GM18951 (cell line): ENCODE measurements around the gene MMADHC.

Experiments
- POLR2A ChIP-seq: IDR thresholded peaks from 4 replicates; pipeline ENCODE4 v1.6.1; 2011; ENCODE audit warnings: mild to moderate bottlenecking; ENCODE audit not compliant: insufficient read length, insufficient read depth; ENCODE audit errors: extremely low read depth
- in situ Hi-C: fragments of 300-500 bp; cut with MboI; formaldehyde crosslinking; loops from one replicate; pipeline ENCODE4 v1.12.0; 2022; ENCODE audit warnings: low sequenced_read_pairs, mixed read lengths, inconsistent platforms; ENCODE audit not compliant: unreplicated experiment

Gene MMADHC

DNA sequence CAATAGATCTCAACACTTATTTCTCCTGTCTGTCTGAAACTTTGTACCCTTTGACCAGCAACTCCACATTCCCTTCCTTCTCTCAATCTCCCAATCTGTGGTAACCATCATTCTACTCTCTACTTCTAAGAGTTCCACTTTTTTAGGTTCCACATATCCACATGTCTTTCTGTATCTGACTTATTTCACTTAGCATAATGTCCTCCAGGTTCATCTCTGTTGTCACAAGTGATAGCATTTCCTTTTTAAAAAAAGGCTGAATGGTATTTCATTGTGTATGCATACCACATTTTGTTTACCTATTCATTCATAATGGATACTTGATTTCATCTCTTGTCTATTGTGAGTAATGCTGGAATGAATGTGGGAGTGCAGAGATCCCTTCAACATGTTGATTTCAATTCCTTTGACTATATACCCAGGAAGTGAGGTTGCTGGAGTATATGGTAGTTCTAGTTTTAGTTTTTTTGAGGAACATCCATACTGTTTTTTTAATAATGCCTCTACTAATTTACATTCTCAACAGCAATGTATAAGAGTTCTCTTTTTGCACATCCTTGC is 18.8 kb upstream of the MMADHC start:
- no peak for TF ChIP-seq POLR2A
- in situ Hi-C loops: no loop called here

DNA sequence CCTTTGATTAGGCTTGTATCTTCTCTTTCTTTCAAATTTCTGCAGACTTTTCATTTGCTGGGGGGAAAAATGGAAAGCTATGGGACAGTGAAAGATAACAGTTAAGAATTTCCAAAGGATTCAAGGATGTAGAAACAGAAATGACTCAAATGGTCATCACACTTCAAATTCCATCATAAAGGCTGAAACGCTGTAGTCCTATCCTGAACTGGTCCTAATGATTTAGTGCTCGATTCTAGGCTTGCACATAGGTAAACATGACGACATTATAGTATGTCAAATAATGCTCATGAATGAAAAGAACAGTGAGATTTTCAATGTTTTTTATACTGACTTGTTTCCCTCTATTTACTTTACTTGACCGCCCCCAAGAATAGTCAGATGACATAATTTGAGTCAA is 15.7 kb upstream of the MMADHC start:
- in situ Hi-C loops: no loop called here
- no peak for TF ChIP-seq POLR2A

DNA sequence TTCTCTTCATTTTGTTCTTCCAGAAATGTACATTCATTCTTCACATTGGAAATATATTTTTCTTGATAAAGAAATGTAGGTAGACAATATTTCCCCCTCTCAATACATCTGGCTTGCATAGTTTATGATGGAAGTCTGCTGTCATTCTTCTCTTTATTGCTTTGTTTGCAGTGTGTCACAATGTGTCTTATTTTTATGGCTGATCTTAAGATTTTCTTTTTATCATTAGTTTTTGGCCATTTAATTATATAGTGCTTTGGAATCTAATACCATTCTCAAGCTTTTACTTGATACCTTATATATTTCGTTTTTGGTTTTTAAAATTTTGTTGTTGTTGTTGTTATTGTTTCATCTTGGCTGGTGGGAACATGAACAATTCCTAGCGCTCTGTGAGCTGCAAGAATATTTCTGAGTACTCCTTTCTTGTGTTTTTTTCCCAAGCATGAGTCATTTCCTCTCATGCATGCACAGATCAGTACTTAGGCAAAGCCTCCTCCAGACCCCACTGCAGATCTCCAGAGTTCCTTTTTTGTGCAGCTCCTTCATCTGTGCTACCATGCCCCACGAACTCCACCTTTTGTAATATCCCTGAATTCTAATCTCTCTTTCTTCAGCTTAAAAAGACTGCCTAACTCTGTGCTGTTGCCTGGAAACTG is 13.7 kb upstream of the MMADHC start:
- in situ Hi-C loops: no loop called here
- TF ChIP-seq POLR2A: no peak

DNA sequence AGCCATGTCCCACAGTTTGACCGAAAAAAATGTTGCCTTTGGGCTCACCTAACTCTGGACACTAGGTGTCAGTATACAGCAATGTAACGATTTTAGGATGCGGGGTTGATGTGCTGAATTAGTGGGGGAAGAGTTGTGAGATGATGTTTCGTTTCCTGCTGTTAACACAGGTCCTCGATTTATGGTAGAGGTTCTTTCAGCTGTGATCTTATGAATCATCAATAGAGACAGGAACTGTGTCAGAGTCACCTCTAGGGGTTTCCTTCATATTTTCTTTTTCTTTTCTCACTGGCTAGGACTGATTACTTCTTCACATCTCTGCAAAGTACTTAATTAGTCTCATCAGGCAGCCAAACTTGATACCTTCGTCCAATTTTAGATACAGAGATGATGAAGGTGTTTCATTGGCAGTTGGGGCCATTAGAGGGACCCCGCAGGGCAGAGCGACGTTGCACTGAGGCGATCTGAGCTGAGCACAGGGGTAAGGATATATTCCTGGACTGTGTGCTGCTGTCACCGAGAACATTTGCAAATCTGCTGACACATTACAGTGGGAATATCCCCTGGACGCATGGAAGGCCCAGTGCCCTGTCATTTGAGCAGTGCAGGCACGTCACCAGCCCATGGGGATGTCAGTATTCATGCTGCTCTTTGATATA is 10.2 kb upstream of the MMADHC start:
- no peak for TF ChIP-seq POLR2A

DNA sequence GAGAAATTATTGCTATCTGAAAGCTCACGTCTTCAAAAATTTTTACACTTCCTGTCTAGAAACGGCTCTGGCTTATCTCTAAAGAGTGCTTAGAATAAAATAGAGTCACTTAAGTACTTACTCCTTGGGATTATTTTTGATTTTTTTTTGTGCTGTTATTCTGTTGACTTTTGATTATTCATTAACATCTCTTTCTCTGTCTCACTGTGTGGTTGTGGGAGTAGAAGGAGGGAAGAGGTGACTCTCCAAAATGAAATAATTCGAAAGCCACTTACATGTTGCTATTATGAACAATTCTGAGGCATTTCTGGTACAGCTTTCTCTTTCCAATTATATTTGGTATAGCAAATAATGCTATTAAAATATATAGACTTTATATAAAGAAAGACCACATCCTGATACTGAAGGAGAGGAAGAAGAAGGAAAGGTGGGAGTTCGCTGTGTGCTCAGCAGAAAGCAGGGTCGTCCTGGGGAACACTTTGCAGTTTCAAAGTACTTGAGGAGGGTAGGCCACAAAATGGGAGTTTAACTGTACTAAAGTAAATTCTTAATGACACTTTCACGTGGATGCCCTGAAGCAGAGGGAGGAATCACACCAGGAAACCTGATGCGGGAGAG is 9.6 kb upstream of the MMADHC start:
- no peak for TF ChIP-seq POLR2A
- in situ Hi-C loops: loop anchor here (10.0 kb wide), 1 partner anchor 1648 kb away; no protein-coding TSS in a partner anchor

More for the DNA sequence above, 10.2 kb upstream of the MMADHC start:
- in situ Hi-C loops: loop anchor here (10.0 kb wide), 1 partner anchor 1647 kb away; no protein-coding TSS in a partner anchor

DNA sequence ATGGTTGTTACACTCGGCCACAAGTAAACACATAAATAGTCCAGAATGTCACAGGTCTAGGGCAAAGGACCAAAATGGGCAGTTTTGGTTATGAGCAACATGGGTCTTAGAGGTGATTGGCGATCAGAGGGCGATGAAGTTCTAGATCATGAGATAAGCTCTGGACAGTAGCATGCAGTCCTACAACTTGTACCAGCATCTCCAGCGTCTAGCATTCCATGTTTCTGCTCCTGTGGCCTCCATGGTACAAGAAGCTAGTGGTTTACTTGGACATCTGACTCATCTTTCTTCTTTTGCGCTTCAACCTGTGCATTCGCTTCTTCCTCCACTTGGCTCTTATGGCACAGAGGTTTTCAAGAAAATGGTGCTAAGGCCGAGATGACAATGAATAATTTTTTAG is 8.9 kb upstream of the MMADHC start:
- TF ChIP-seq POLR2A: no peak
- in situ Hi-C loops: loop anchor here (10.0 kb wide), 1 partner anchor 1648 kb away; no protein-coding TSS in a partner anchor

DNA sequence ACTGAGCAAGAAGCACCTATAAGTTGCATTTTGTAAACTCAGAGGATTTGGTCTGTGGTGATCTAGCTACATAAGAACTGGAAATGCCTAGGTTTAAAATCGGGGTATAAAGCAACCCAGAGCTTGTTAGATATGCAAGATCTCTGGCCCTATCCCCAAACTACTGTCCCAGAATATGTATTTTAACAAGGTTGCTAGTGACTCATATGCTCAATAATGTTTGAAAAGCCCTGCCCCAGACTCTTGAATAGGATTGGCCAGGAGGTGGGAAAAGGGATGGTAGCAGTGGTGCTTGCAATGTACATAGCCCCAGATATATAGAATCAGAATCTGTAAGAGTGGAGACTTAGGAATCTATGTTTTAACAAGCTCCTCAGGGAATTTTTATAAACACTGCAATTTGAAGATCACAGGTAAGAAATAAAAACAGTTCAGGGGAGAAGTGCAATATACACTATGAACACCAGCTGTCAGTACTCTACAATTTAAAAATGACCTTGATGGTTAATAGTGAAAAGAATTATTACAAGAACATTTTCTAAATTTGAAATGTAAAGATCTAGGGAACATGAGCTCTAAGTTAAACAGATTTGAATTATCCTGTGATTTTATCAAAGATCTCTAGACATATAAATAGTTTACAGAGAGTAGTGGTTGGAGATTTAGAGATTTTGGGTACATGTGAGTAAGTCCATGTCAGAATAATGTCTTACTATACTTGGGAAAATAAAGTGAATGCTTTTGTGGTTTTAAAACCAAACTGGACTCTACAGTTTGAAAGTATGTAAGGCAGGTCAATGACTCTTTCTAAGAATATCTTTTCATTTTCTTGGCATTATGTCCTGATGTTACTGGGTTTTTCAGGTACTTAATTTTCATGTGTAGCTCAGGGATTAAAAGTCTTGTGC is 7.7 kb upstream of the MMADHC start:
- no peak for TF ChIP-seq POLR2A
- in situ Hi-C loops: loop anchor here (10.0 kb wide), 1 partner anchor 1649 kb away; no protein-coding TSS in a partner anchor

DNA sequence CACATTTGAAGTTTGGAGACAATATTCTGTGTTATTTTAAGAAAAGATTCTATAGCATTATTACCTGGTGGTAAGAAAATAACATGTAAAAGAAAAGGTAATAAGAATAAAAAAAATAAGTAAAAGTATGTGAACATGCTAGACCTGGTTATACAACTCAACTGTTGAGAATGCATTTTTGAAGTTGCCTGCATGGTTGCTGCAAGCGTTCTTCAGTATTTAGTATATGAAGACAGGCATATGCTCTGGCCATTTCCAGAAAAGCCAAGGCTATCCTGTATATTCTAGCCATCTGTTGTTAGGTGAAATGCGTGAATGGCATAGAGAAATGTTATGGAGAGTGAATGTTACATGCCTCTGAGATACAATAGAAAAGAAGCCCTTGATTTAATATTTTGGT is 6.8 kb upstream of the MMADHC start:
- in situ Hi-C loops: loop anchor here (10.0 kb wide), 1 partner anchor 1650 kb away; no protein-coding TSS in a partner anchor

DNA sequence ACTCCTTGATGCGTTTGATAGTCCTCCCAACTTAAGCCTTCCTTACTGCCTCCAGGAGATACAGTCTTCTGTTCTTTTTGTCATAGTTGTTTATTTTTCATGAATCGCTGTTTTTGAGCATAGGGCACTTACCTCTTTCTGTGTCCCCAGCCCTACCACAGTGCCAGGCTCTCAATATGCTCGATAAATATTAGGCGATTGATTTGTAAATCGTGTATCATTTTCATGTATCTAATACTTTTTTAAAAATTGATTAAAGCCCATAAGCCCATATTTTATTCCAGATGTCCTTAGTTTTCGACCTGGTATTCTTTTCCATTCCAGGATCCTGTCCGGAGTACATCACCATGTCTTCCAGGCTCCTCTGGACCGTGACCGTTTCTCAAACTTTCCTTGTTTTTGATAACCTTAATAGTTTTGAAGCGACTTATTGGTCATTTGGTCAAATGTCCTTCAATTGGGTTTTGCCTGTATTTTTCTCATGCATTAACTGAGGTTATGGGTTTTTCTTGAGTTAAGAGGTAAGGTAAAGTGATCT is 444 bp upstream of the MMADHC start:
- no peak for TF ChIP-seq POLR2A
- in situ Hi-C loops: no loop called here

More for the DNA sequence above, 6.8 kb upstream of the MMADHC start:
- TF ChIP-seq POLR2A: no peak

DNA sequence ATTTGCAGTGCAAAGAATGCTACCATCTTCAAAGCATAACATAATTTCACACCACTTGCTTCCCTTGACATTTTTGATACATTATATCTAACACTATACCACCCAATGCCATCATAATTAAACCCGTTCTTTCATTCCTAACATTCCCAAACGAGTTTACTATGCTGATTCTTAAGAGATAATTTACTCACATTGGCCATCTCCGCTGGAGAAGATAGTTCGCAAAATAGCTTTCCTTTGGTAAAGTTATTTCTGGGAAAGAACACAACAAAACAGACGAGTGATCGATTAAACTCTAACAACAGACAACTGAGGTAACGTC is 716 bp downstream of the MMADHC start:
- no peak for TF ChIP-seq POLR2A
- in situ Hi-C loops: no loop called here

DNA sequence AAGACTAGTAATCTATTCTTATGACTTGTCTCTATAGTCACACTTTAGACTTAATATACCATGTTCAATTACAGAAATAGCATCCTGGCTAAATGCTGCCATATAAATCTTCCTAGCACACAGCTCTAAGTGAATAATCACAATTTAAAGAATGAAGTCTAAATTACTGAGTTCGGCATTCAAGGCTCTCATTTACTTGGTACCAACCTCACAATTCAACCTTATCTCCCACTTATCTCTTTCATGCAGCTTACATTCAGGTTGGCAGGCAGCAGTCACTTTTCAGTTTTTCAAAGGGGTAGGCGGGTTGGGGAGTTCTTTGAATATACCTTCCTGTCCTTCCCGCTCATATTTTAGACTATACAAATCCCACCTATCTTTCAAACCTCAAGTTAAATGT is 1.5 kb downstream of the MMADHC start:
- in situ Hi-C loops: no loop called here
- TF ChIP-seq POLR2A: no peak

DNA sequence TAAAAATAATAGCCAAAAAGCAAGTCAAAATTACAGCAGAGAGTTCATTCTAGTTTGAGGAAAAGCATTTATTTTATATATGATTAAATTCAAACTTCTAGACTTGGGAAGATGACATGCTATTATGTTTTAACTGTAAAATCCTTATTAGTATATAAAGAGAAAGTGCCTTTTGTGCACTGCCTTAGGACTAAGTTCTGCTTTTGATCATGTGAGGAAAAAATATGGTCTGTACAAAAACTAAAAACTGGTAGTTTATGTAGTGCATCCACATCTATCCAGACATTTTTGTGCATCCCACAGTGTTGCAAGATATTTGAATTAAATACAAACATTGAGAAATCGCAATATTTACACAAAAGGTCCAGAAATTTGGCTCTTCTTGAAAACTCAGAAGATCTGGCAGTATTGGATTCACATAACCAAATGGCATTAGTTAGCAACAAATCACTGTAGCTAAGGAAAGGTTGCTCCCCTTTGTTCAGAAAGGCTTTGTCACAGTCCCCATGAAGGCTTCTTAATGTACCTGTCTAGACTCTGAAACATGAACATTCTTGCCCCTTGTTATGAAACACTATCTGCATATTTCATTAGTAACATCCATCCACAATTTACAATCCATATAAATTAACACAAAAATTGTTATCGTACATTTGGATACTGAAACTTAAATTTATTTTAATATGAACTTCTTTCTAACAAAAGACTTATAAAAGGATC is 2.2 kb downstream of the MMADHC start:
- no peak for TF ChIP-seq POLR2A
- in situ Hi-C loops: no loop called here
